HG03060 (cell line): ENCODE measurements around the gene AFMID.

Experiments
- ATAC-seq: cut with Tn5 transposase; IDR thresholded peaks from one replicate; pipeline ENCODE4 v1.9.1; 2021; ENCODE audit warnings: low read depth, moderate number of reproducible peaks; ENCODE audit not compliant: unreplicated experiment

AFMID gene

DNA sequence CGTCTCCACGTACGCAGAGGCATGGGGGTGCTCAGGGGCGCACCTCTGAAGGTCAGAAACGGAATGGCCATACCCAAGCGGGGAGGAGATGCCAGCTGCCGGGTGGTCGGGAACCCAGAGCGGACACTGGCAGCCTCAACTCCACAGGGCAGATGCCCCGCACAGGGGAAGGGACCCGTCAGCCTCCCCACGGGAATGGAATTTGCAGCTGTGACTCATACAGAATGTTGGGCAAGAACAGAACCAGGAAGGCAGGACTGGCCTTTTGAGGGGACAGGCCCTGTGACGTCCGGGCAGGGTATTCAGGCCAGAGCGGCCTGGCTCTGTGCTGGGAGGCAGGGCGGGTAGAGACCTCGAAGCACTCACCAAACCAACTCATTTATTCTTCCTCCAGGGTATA lies 7.8 kb upstream of the AFMID start:
- no peak for ATAC-seq

- no peak for ATAC-seq
Measured at GRCh38 chr17:78180083-78180482, 7.1 kb upstream of the AFMID start.

GRCh38 chr17:78180508-78180907 lies 6.7 kb upstream of the AFMID start:
- ATAC-seq: no peak

GRCh38 chr17:78182504-78182903 lies 4.7 kb upstream of the AFMID start:
- ATAC-seq: no peak

GRCh38 chr17:78183916-78184315 lies 3.2 kb upstream of the AFMID start:
- no peak for ATAC-seq

DNA sequence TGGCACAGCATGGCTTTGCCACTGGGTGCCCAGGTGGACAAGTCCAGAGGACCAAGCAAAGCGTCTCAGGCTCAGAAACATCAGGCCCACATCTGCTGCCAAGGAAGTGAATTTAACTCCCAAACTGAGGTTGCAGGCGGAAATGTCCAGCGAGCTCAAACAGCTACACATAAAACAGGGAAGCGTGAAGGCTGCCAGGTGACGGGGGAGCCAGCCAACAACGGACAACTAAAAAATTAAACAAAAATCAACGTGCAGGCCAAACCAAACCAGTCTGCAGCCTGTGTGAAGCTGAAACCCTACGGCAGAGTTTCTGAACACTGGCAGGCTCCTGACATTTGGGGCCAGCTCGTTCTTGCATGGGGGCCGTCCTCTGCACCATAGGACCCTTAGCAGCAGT lies 2.8 kb upstream of the AFMID start:
- no peak for ATAC-seq

DNA sequence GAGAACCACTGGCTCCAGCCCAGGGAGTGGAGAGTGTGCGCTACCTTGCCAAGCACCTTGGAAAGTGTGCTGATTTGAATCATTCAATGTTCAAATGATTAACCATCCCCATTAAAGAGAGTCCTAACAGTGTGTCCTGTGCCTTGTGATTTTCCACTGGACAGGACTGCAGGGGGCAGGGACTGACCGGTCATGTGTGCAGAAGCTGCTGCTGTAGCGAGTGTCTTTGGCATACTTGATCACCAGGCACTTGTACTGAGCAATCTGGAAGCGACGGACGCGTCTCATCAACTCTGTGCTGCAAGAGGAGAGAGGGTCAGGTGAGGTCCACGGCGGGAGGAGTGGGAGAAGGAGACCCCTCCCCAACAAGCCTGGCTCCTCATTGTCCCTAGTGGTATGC lies 2.3 kb upstream of the AFMID start:
- ATAC-seq: no peak

DNA sequence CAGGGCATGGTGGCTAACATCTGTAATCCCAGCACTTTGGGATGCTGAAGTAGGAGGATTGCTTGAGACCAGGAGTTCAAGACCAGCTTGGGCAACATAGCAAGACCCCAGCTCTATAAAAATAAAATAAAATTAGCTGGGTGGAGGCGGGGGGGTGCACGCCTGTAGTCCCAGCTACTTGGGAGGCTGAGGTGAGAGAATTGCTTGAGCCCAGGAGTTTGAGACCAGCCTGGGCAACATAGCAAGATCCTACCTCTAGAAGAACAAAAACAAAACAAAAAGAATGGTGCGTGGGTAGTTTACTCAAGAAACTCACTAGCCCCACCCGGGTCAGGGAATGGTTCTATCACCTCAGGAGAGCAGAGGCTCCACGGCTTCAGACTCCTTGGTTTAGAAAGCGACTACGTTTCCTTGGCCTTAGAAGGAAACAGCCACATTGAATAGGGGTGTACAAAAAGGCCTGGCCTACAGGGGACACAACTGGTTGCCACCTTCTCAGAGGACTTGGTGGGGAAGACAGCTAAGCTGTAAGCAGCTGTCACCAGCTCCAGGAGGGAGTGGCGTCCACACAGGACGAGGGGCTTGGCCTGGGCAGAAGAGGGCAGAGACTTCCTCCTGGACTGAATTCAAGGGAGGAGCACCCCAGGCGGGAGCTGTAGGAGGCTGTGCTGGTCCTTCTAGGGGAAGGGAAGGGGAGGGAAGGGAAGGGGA lies 1.0 kb upstream of the AFMID start:
- no peak for ATAC-seq

DNA sequence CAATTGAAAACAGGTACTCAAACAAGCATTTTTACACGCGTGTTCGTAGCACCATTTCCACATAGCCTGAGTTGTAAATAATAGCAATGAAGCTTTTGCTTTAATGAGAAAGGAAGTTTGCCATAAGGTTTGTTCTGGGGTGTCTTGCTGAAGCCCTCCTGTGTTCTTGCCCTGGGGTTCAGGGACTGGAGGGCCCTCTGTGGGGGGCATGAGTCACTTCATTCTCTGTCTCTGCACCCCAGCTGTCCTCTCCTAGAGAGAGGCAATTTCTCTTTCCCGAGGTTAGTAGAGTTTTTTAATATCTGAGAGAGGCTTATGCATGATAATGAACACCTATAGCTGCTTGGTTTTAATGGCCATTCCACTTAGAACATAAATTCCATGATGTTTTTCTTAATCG lies 9.6 kb downstream of the AFMID start:
- ATAC-seq: no peak

DNA sequence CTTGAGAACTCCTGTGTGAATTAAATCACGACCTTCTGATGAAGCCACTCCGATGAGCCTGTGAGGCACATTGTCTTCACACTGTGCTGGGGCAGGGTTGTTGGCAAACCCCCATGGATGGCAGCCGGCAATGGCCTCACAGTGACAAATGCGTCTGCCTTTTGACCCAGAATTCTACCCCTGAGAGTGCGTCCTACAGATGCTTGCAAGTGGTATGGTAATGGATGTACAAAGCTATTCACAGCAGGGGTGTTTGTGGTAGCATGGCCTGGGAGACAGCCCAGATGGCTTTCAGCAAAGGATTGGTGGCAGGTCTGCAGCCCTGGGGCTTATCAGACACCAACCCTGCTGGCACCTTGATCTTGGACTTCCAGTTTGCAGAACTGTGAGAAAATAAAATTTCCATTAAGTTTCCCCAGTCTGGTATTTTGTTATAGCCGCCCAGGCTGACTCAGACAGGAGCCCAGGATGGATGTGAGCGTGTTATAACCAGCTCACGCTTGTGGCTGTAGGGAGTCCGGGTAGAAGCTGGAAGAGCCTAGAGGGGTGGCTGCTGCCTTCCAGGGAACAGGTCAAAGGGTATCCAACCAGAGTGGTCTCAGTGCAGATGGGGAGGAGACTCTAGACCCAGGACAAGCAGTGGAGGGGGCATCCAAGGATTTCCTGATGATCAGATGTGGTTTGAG lies 10.1 kb downstream of the AFMID start:
- ATAC-seq: no peak

DNA sequence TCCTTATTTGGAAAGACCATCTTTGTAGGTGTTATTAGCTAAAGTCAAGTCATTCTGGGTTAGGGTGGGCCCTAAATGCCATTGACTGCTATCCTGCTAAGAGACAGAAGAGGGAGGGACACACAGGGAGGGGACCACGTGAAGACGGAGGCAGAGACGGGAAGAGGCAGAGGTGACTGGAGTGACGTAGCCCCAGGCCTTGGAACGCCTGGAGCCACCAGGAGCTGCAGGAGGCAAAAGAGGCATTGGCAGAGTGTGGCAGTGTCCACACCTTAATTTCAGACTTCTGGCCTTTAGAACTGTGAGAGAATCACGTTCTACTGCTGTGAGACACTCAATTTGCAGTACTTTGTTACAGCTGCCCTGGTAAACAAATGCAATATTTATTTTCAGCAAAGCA lies 13.3 kb downstream of the AFMID start:
- no peak for ATAC-seq

DNA sequence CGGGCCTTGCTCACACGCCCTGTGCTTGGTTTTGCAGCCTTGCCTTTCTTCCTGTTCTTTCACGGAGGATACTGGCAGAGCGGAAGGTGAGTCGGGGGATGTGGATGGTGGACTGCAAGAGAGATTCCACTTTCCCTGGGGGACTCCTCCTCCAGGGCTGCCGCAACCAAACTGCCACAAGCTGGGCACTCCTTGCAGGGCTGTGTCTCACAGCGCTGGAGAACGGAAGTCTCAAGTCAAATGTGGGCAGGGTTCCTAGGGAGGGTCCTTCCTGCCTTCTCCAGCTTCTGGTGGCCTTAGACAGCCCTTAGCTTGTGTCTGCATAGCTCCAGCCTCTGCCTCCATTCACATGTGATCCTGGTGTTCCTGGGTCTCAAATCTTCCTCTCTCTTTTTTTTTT lies 15.5 kb downstream of the AFMID start:
- ATAC-seq: no peak

- no peak for ATAC-seq
Measured at GRCh38 chr17:78204387-78205123, 17.4 kb downstream of the AFMID start.

- ATAC-seq: no peak
Measured at GRCh38 chr17:78205124-78205775, 18.1 kb downstream of the AFMID start.

- ATAC-seq: no peak
Measured at GRCh38 chr17:78206298-78206697, 19.1 kb downstream of the AFMID start.

GRCh38 chr17:78208486-78208885 lies 21.3 kb downstream of the AFMID start:
- no peak for ATAC-seq

DNA sequence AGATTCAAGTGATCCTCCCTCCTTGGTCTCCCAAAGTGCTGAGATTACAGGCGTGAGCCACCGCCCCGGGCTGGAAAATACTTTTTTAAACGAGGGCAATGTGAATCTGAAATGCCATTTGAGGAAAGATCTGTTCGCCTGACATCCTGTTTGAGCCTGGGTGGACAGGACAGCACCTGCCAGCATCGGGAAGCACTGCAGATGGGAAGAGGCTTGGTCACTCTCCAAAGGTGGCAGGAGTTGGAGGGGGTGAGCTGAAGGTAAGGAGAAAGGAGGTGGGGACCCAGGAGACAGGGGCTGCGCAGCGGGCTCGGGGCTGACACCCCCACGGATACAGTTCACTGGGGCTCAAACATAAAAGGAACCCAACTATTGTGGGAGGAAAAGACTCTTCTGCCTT lies 22.9 kb downstream of the AFMID start:
- no peak for ATAC-seq

- ATAC-seq: no peak
Measured at GRCh38 chr17:78211032-78211431, 23.9 kb downstream of the AFMID start.

- no peak for ATAC-seq
Measured at GRCh38 chr17:78214016-78214705, 27.0 kb downstream of the AFMID start, which contains the start of gene BIRC5. Gene BIRC5, plus strand, starts transcription at chr17:78214253. Its CDS starts 64 bp downstream, at chr17:78214317.

DNA sequence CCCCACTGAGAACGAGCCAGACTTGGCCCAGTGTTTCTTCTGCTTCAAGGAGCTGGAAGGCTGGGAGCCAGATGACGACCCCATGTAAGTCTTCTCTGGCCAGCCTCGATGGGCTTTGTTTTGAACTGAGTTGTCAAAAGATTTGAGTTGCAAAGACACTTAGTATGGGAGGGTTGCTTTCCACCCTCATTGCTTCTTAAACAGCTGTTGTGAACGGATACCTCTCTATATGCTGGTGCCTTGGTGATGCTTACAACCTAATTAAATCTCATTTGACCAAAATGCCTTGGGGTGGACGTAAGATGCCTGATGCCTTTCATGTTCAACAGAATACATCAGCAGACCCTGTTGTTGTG lies 27.5 kb downstream of the AFMID start:
- no peak for ATAC-seq
